Parathyroid adenoma (tissue), 2 donors: ENCODE data around the gene FPR1.

ENCODE experiments used
- H2AFZ ChIP-seq: fragments of 300-600 bp; sonication (generic); one replicate; pipeline ENCODE4 v1.7.0; 2017; ENCODE audit warnings: antibody characterized with exemption, mild to moderate bottlenecking
- H3K27ac ChIP-seq: fragments of 300-600 bp; sonication (generic); one replicate; pipeline ENCODE4 v1.7.0; 2017
- H3K27me3 ChIP-seq: fragments of 300-600 bp; sonication (generic); one replicate; pipeline ENCODE4 v1.7.0; 2017; ENCODE audit warnings: low read length; ENCODE audit not compliant: control insufficient read depth, insufficient read depth
- H3K36me3 ChIP-seq: fragments of 300-600 bp; sonication (generic); one replicate; pipeline ENCODE4 v1.7.0; 2017; ENCODE audit warnings: low read length; ENCODE audit not compliant: control insufficient read depth, insufficient read depth
- H3K4me1 ChIP-seq: fragments of 300-600 bp; sonication (generic); one replicate; pipeline ENCODE4 v1.7.0; 2017; ENCODE audit warnings: control low read depth
- H3K4me2 ChIP-seq: fragments of 300-600 bp; sonication (generic); one replicate; pipeline ENCODE4 v1.7.0; 2017; ENCODE audit warnings: low read length
- H3K4me3 ChIP-seq: fragments of 300-600 bp; sonication (generic); one replicate; pipeline ENCODE4 v1.7.0; 2017; ENCODE audit warnings: low read depth, low read length
- H3K79me2 ChIP-seq: fragments of 300-600 bp; sonication (generic); one replicate; pipeline ENCODE4 v1.7.0; 2017; ENCODE audit warnings: control low read depth
- H3K9ac ChIP-seq: fragments of 300-600 bp; sonication (generic); one replicate; pipeline ENCODE4 v1.7.0; 2017; ENCODE audit warnings: mild to moderate bottlenecking
- H3K9me3 ChIP-seq: fragments of 300-600 bp; sonication (generic); one replicate; pipeline ENCODE4 v1.7.0; 2017; ENCODE audit warnings: low read length; ENCODE audit not compliant: control insufficient read depth
- CTCF ChIP-seq: fragments of 300-600 bp; sonication (generic); IDR thresholded peaks from one replicate; pipeline ENCODE4 v1.7.0; 2017; ENCODE audit warnings: antibody characterized with exemption, mild to moderate bottlenecking
- donor health status: primary hyperparathyroidism.

FPR1 gene

GRCh38 chr19:51726049-51726448, 25.6 kb downstream of the FPR1 start:
- Histone ChIP-seq H3K4me1 (no peaks in the 10 kb centered on the region), H3K27me3 (peaks cover 5% of the 10 kb centered on the region), H3K36me3 (no peaks in the 10 kb centered on the region), H3K79me2 (no peaks in the 10 kb centered on the region), H3K9ac (no peak overlapping the region), H3K27ac (no peak overlapping the region), H3K9me3 (no peaks in the 10 kb centered on the region), H3K4me2 (no peak overlapping the region), H3K4me3 (no peak overlapping the region), H2AFZ (no peak overlapping the region)
- TF ChIP-seq CTCF: no peak

GRCh38 chr19:51724543-51724942, 27.1 kb downstream of the FPR1 start:
- Histone ChIP-seq H3K9ac (no peak overlapping the region), H3K27me3 (peaks cover 5% of the 10 kb centered on the region), H3K9me3 (no peaks in the 10 kb centered on the region), H3K4me3 (no peak overlapping the region), H2AFZ (no peak overlapping the region), H3K4me1 (no peaks in the 10 kb centered on the region), H3K27ac (no peak overlapping the region), H3K79me2 (no peaks in the 10 kb centered on the region), H3K4me2 (no peak overlapping the region), H3K36me3 (no peaks in the 10 kb centered on the region)
- no peak for TF ChIP-seq CTCF

- Histone ChIP-seq H3K27me3 (peaks cover 5% of the 10 kb centered on the region), H3K27ac (no peak overlapping the region), H2AFZ (no peak overlapping the region), H3K36me3 (no peaks in the 10 kb centered on the region), H3K4me3 (no peak overlapping the region), H3K9ac (no peak overlapping the region), H3K79me2 (no peaks in the 10 kb centered on the region), H3K4me1 (no peaks in the 10 kb centered on the region), H3K4me2 (no peak overlapping the region), H3K9me3 (no peaks in the 10 kb centered on the region)
- no peak for TF ChIP-seq CTCF
Measured at GRCh38 chr19:51722492-51722891, 29.2 kb downstream of the FPR1 start.

GRCh38 chr19:51721905-51722304, 29.8 kb downstream of the FPR1 start:
- Histone ChIP-seq H3K9ac (no peak overlapping the region), H3K4me1 (no peaks in the 10 kb centered on the region), H3K27ac (no peak overlapping the region), H3K9me3 (no peaks in the 10 kb centered on the region), H3K4me2 (no peak overlapping the region), H2AFZ (no peak overlapping the region), H3K27me3 (peaks cover 5% of the 10 kb centered on the region), H3K36me3 (no peaks in the 10 kb centered on the region), H3K4me3 (no peak overlapping the region), H3K79me2 (no peaks in the 10 kb centered on the region)
- TF ChIP-seq CTCF: no peak

GRCh38 chr19:51719251-51719988, 32.3 kb downstream of the FPR1 start:
- Histone ChIP-seq H3K79me2 (no peaks in the 10 kb centered on the region), H3K4me3 (no peak overlapping the region), H3K9me3 (no peaks in the 10 kb centered on the region), H3K36me3 (no peaks in the 10 kb centered on the region), H2AFZ (peak overlapping the region; percentile 92), H3K27ac (peak overlapping the region; percentile 27), H3K4me2 (peak overlapping the region; percentile 37), H3K27me3 (peaks cover 5% of the 10 kb centered on the region), H3K4me1 (no peaks in the 10 kb centered on the region), H3K9ac (peak overlapping the region; percentile 4)
- no peak for TF ChIP-seq CTCF
